GM18951 (cell line): ENCODE measurements around the gene TRPV4.
"Not testable (repeated sequence)": the region's sequence is repeated elsewhere in the genome, so short reads cannot be mapped to it uniquely, and the experiment has no call there.

Source experiments
- POLR2A ChIP-seq: IDR thresholded peaks from 4 replicates; pipeline ENCODE4 v1.6.1; 2011; ENCODE audit warnings: mild to moderate bottlenecking; ENCODE audit not compliant: insufficient read length, insufficient read depth; ENCODE audit errors: extremely low read depth
- in situ Hi-C: fragments of 300-500 bp; cut with MboI; formaldehyde crosslinking; loops from one replicate; pipeline ENCODE4 v1.12.0; 2022; ENCODE audit warnings: low sequenced_read_pairs, mixed read lengths, inconsistent platforms; ENCODE audit not compliant: unreplicated experiment

Gene TRPV4

DNA sequence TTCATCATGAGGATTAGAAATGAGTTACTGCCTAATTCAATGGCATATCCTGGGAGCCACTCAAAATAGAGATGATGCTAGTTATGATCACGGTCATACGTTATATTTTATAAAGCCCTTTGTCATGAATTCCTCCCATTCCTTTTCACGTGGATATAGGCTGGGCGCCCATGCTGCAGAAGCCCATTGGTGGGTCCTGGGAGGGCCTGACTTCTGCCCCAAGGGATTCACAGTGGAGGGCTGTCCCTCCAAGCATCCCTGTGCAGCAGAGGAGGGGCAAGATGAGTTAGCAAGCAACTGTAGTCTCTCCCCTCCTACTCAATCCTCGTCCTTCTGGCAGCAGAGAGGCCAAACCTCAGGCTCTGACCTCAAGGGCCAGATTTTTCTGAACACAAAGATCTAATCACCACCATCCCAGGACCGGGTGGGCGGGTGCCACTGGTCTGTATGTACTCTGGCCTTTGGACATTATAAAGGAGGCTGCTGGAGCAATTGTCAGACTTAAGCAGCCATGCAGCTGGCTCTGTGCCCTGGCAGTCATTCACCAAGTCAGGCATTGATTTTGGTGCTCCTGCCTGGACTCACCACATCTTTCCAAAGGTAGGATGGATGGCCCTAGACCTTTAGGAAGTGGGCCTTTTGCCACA is 38.6 kb upstream of the TRPV4 start:
- TF ChIP-seq POLR2A, result no peak
- in situ Hi-C loops, result no loop called here

DNA sequence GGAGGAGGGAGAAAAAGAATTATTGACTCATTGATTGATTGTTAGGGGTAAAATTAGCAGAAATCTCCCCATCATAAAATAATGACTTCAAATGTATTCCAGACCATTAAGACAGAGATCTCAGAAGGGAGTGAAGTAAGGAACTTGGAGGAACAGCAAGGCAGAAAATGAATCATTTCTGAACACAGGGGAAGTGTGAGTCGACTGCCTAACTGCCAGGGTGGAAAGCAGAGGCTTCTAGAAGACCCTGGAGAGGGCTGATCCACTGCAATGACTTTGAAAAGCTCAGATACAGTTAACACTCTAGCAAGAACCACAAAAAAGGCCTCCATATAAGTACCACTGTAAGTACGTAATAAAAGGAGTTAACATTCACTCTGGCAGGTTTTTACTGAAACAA is 37.5 kb upstream of the TRPV4 start:
- in situ Hi-C loops, result no loop called here
- TF ChIP-seq POLR2A, result no peak

DNA sequence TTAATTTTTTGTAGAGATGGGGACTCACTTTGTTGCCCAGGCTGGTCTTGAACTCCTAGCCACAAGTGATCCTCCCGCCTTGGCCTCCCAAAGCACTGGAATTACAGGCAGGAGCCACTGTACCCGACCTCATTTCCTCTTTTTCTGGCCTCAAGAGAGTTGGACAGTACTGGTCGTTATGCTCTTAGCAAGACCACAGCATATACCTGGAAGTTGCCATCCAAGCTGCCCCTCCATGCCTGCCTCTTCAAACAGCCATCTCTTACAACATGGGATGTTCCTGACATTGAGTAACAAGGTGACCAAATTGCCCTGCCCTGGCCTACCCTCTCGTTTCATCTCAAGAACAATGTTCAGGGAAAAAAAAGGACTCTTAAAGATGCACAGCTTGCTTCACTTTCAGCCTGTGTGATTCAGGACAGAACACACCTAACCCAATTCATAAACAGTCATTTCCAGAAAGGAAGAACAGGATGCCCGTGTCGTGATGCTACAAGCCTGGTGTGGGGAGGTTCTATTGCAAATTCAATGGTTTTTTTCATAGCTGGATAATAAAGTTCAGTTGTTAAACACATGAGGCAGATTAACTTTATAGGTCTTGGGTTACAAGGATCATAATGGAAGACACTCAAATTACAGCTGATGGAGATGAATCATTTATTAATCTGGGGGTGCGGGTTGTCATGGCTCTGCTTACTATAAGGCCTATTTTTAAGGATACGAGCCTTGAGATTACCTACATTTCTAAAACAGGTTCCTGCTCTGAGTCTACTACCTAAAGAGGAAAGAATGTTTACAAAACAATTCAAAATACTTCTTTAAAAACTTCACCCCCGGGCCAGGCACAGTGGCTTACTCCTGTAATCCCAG is 35.2 kb upstream of the TRPV4 start:
- TF ChIP-seq POLR2A, result no peak
- in situ Hi-C loops, result no loop called here

DNA sequence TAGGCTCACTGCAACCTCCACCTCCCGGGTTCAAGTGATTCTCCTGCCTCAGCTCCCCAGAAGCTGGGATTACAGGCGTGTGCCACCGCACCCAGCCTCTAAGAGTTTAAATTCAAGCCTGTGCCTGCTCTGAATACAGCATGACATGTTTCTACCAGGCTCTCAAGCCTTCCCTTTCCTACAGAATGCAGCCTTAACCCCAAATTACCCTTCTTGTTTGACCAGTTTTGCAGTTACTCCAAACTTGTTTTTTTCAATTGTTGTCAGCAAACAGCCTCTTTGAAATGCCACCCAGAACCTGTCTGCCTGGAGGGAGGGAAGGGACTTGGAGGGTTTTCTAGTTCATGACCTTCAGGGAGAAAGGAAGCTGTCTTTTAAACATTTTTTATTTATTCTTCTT is 31.7 kb upstream of the TRPV4 start:
- in situ Hi-C loops, result no loop called here
- TF ChIP-seq POLR2A, result no peak

DNA sequence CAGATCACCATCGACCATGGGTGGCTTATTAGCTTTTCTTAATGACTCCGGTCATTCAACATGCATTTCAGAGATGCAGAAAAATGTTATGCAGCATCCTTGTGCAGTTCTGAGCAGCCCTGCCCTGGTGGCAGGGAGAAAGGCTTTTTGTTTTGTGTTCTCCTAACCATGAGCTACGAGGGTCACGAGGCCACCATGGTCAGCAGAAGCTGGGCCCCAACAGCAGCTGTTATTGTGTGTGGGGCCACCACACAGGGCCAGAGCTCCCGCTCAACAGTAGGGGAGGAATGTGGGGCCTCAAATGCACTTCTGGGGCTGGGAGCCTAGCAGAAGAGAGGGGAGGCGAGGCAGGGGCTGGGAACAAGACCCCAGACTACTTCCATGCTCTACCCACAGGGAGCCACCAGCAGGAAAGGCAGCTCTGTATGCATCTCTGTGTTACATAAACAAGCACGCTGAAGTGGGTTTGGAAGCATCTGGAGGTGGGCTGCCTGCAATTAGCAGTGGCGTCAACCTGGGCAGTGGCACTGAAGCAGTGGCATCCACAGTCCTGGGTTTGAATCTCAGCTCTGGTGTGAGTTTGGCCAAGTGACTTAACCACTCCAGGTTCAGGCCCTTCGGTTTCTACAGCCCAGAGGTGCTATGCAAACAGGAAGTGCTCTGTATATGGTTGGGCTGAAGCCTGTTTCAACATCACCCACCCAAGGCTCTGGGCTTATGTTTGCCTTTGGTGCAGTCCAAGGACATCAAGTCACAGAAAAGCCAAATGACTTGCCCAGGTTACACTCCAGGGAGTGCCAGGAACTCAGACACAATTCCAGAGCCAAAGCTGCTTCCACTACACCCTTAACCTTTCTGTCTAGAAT is 30.9 kb upstream of the TRPV4 start:
- TF ChIP-seq POLR2A, result no peak

DNA sequence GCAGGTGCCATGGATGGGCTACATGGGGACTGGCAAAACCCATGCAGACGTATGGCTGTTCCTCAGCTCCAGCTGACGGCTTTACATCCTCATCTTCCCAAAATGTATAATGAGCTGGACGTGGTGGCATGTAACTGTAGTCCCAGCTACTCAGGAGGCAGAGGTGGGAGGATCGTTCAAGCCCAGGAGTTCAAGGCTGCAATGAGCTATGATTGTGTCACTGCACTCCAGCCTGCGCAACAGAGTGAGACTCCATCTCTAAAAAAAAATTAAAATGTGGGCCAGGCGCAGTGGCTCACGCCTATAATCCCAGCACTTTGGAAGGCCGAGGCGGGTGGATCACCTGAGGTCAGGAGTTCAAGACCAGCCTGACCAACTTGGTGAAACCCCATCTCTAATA is 29.3 kb upstream of the TRPV4 start:
- in situ Hi-C loops, result not testable (repeated sequence)

More for the DNA sequence above, 30.9 kb upstream of the TRPV4 start:
- in situ Hi-C loops, result no loop called here

DNA sequence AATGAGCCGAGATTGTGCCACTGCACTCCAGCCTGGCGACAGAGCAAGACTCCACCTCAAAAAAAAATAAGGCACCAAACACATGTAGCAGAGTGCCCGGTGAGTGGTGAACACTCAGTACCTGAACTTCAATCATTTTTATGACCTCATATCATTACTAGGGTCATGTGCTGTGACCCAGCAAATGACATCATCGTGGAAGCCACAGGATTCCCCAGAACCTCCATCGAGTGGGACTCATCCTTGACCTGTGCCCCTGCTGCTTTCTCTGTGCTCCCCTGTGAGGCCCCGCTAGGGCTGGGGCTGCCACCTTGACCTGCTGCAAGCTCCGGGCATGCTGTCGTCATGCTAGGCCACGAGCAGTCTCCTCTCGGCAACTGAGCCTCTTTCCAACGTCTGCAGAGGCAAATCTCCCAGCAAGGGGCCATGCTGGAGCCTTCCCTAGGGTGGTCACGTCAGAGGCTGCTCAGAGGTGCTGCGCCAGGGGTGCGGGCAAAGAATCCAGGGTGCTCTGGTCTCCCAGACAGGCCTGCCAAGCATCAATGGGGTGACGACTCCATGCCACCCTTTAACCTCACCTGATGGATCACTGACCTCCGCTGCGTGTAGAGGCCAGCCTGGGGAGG is 28.6 kb upstream of the TRPV4 start:
- no peak for TF ChIP-seq POLR2A

DNA sequence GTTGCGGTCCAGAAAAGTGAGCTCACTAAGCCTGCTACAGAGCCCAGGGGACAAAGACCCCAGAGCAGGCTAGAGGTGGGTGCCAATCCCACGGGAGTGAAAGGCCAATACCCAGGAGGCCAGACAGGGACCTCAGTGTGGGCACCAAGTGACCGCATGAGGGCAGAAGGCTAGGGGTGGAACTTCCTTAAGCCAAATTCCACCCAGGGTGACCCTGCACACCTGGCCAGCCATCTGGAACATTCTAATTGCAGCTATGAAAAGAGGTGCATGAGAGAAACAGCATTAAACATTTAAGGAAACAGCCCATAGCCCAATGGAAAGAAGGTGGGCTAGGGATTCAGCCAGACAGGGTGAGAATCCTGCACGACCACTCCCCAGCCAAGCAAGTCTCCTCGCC is 27.8 kb upstream of the TRPV4 start:
- in situ Hi-C loops, result no loop called here
- no peak for TF ChIP-seq POLR2A

More for the DNA sequence above, 28.6 kb upstream of the TRPV4 start:
- in situ Hi-C loops, result no loop called here

DNA sequence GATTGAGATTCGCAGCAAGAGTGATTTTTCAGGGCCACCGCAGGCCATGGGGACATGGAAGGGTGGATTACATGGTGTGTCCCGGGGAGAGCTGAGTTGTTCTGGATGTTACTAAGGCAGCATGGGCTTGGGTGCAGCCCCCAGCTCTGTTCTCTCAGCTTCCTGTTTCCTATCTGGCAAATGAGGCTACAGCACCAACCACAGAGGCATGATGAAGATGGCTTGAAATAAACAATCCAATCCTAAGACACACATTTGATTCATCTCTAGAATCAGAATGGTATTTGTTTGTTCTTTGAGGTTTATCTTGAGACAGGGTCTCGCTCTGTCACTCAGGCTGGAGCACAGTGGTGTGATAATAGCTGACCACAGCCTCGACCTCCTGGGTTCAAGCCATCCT is 25.6 kb upstream of the TRPV4 start:
- no peak for TF ChIP-seq POLR2A
- in situ Hi-C loops, result no loop called here

DNA sequence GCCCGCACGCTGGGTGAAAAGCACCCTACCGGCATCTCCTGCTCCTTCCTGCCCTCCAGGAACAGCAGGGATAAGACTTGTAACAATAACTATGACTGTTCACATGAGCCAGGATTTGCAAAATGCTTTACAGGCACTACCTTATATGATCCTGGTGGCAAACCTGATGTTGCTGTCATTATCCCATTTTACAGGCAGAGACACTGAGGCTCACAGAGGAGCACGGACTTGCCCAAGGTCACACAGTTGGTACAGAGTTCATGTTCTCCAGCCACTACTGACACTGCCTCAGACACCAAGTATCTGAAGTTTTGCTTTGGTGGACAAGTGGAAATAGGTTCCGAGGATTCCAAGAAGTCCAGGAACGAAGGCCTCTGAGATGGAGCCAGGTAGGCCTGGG is 24.5 kb upstream of the TRPV4 start:
- in situ Hi-C loops, result no loop called here
- no peak for TF ChIP-seq POLR2A

DNA sequence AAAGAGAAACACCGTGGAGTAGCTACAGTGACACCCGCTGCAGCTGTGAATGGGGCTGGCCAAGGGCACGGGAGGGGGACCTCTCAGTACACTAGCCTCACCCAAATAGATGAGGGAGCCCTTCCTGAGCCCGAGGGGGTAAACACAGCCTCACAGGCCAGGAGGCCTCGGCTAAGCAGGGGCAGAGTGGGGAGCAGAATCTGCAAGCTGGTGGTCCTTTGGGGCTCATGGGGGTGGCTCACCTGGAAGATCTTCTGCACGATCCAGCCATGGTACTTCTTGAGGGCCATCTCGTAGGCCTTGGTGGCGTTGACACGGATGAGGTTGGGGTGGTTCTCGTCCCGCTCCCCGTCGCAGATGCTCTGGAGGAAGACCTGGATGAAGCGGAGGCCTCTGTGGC is 22.2 kb upstream of the TRPV4 start:
- in situ Hi-C loops, result no loop called here
- TF ChIP-seq POLR2A, result no peak

DNA sequence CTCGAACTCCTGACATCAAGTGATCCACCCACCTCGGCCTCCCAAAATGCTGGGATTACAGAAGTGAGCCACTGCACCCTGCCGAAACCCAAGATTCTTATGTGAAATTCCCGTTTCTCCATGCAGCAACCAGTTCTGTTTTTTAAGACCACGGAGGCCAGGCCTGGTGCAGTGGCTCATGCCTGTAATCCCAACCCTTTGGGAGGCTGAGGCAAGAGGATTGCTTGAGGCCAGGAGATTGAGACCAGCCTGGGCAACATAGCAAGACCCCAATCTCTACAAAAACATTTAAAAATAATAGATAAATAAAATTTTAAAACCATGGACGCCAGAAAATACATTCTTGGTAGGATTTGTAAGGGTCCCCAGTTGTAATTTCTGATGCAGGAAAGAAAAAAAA is 17.3 kb upstream of the TRPV4 start:
- in situ Hi-C loops, result not testable (repeated sequence)

DNA sequence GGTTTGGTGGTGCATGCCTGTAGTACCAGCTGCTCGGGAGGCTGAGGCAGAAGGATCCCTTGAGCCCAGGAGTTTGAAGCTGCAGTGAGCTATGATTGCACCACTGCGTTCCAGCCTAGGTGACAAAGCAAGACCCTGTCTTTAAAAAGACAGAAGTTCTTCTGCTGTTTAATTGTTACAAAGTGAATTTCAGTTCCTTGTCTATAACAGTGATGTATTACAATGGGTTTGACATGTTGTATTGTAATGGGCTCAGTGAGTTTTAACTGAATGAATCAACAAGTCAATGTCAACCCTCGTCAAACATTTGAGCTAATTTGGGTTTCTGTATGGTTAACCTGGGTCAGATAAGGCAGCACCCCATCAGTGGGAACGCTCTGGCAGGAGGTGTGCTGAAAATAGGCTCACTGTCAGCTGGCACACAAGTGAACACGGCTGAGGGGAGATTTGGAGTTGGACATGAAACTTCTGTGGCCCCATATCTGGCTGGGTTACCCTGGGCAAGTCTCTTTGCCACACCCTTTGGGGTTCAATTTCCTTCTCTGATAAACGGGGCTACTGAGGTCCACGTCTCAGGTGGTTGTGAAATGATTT is 14.0 kb upstream of the TRPV4 start:
- in situ Hi-C loops, result no loop called here
- no peak for TF ChIP-seq POLR2A
